ENCODE data around the gene NANOS1. TPM values are rescaled to one million over a fixed set of nuclear protein-coding genes. Genes with fewer than 3 reads are reported as not detected.

NANOS1 gene
- total RNA-seq, 1 experiment from 2014 or later: 7.8 TPM

DNA sequence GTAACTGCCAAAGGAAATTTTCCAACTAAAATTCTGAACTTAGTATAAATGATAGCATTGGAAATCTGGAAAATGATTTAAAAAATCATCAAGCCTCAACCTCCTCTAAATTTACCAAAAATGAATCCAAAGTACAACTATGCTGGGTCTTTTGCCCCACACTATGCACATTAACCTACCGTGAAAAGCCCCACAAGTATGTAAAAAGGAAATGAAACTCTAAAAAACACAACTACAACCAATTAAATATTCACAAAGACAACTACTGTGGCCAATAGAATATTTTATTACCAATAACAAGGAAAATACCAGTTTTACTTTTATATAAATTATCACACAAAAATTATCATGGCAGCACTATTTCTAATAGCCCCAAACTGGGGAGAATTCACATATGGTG, 31.8 kb downstream of the NANOS1 start:
- DNase-seq: no peak
- H3K4me3 ChIP-seq (ENCODE audit: insufficient read depth, low read depth, low read length): no peak overlapping the region
- peaks cover 58% of the 10 kb centered on the region for H3K36me3 ChIP-seq (replicated peaks; ENCODE audit: control insufficient read depth, insufficient read depth, low read length)
- no peaks in the 10 kb centered on the region for H3K27me3 ChIP-seq (ENCODE audit: control insufficient read depth, insufficient read depth, low read length)

GRCh38 chr10:119061926-119062325, 32.4 kb downstream of the NANOS1 start:
- no peaks in the 10 kb centered on the region for H3K27me3 ChIP-seq (ENCODE audit: control insufficient read depth, insufficient read depth, low read length)
- no peak for DNase-seq
- no peak overlapping the region for H3K4me3 ChIP-seq (ENCODE audit: insufficient read depth, low read depth, low read length)
- H3K36me3 ChIP-seq (replicated peaks; ENCODE audit: control insufficient read depth, insufficient read depth, low read length): peaks cover 58% of the 10 kb centered on the region

DNA sequence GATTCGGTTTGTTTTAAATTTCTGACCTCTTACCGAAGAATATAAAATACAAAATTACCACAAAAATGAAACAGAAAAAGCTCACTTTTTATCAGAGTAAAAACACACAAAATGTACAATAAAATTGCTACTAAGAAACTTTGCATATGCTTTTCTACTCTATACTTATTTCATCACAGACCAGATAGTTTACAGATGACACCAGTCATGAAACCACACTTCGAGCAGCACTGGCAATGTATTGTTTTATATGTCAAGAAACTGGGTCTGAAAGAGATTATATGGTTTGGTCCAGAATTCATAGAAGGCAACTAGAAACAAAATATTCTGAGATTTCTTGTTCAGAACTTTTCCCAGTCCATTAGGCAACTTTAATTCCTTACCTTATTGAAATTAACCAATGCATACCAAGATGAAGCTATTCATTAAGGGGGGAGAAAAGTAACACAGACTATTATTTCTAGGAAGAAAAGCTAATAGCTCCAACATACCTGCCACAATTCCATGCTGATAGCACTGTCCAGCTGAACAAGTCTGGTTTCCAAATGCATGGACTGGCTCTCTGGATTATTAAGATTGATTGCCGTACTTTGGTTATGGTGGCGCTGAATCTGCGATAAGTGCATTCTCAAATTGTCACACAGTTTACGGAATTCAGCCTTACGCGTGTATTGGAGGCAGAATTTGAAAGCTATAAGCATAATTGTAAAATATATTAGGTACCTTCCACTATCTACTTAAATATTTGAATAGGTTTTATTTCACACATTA, 41.1 kb downstream of the NANOS1 start:
- Histone ChIP-seq H3K27me3 (ENCODE audit: control insufficient read depth, insufficient read depth, low read length) (no peaks in the 10 kb centered on the region), H3K4me3 (ENCODE audit: insufficient read depth, low read depth, low read length) (no peak overlapping the region), H3K36me3 (replicated peaks; ENCODE audit: control insufficient read depth, insufficient read depth, low read length) (peaks cover 46% of the 10 kb centered on the region)
- no peak for DNase-seq

- no peak overlapping the region for H3K4me3 ChIP-seq (ENCODE audit: insufficient read depth, low read depth, low read length)
- no peak for DNase-seq
- no peaks in the 10 kb centered on the region for H3K27me3 ChIP-seq (ENCODE audit: control insufficient read depth, insufficient read depth, low read length)
- peaks cover 34% of the 10 kb centered on the region for H3K36me3 ChIP-seq (replicated peaks; ENCODE audit: control insufficient read depth, insufficient read depth, low read length)
These were observed 44.1 kb downstream of the NANOS1 start for GRCh38 chr10:119073584-119073983.

DNA sequence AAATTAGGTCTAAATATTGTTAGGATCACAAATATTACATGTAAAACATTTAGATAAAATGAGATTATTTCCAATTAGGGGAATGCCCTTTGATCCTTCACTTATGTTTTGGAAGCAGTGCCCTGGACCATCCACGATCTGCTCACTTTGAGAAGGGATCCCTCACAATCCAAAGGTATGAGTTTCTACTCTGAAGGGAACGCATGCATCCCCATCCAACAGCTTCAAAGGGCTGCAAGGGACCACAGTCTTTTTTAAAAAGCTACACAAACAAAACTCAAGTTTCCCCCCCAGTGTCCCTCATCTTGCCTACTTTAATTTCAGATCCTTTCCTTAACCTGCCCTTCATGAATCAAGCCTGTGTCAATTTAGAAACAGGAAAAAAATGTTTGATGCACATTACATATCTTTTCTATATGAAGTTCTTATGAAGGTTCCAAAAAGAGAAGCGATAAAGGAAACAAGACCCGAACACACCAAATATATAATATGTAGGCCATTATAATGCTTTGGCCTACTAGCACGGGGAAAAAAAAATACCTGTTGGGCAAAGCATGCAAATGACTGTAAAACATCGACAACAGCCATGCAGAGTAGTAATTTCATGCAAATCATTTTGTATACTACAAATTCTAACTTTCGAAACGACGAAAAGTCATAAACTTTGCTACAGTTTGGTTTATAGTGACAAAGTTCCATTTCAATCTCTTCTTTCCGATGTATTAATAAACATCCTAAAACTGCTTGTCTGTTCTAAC, 49.1 kb downstream of the NANOS1 start:
- no peak for DNase-seq
- H3K36me3 ChIP-seq (replicated peaks; ENCODE audit: control insufficient read depth, insufficient read depth, low read length): peaks cover 2% of the 10 kb centered on the region; the same call in 1 of the 2 replicates
- peak overlapping the region; percentile 99; the same call in 1 of the 2 replicates for H3K4me3 ChIP-seq (ENCODE audit: insufficient read depth, low read depth, low read length)
- H3K27me3 ChIP-seq (ENCODE audit: control insufficient read depth, insufficient read depth, low read length): no peaks in the 10 kb centered on the region

DNA sequence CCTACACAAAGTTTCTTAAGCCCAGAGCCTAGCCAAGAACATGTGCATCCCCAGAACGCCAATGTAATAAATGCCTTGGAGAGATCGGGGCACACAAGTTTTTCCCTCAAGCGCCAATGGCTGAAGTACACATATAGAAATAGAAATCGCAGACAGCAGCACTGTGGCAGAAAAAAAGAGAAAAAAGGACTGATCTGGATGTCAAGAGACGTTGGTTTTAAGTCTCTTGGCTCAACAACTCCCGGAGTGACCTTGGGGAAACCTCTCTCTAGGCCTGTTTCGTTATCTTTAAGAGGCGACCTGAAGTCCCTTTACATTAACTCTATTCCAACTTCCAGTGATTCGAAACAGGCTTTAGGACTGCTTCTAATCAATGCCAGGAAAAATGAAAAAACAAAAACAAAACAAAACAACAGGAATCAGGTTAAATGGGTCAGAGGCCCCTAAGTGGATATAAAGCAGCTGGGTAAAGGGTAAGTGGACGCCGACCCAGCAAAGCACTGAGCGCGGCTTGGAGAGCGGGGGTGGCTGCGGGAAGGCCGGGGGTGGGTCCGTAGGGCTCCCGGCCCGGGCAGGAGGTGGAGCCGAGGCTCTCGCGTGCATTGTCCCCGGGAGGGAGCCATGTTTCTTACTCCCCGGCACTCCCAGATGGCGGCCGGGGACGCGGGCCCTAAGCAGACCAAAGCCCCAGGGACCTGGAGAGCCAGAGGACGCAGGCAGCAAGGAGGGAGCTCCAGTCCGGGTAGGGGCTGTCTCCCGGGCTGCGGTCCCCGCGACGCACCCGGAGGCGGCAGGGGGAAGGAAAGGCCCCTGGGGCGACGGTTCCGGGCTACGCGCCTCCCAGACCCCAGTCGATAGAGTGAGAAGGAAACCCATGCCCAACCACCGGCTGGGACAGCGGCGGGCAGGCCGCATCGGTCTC, 50.3 kb downstream of the NANOS1 start:
- peak overlapping the region; percentile 99 for H3K4me3 ChIP-seq (ENCODE audit: insufficient read depth, low read depth, low read length)
- peaks cover 2% of the 10 kb centered on the region; the same call in 1 of the 2 replicates for H3K36me3 ChIP-seq (replicated peaks; ENCODE audit: control insufficient read depth, insufficient read depth, low read length)
- DNase-seq: peak; percentile 86
- H3K27me3 ChIP-seq (ENCODE audit: control insufficient read depth, insufficient read depth, low read length): no peaks in the 10 kb centered on the region

DNA sequence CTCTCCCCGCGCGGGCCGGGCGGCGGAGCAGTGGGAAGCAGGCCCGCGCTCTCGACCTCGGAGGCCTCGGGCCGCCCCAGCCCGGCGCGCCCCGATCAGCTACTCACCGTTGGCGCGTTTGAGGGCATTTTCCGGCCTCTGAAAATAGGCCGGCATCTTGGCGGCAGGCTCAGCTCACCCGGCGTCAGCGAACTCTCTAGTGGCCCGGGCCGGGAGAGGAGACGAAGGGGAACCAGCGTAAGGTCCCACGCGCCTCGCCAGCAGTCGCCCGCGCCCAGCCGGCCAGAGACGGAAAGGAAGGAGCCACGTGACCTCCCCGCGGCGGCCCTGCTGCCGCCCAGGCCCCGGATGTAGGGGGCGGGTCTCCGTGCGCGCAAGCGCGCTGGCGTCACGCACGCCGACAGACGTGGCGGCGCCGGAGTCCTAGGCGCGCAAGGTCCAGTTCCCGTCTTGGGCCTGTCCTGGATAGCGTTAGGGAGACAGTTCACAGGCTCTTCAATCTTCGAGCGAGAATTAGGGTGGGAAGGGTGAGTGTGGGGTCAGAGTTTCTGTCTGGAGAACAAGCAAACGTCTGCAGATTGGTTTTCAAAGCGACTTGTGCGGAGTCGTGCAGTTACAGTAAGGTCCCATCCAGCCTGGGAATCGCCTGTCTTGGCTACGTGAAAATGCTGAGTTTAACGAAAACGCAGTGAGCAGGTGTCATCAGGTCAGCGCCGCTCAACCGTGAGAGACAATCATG, 51.2 kb downstream of the NANOS1 start, which contains the start of gene EIF3A:
Gene EIF3A, minus strand, starts transcription at position 297 of the 739 bp plus-strand sequence. Its CDS starts 141 bp downstream, at position 156.
- peak; percentile 97 for DNase-seq

More for the DNA sequence above, 51.2 kb downstream of the NANOS1 start, which contains the start of gene EIF3A:
- Histone ChIP-seq H3K36me3 (replicated peaks; ENCODE audit: control insufficient read depth, insufficient read depth, low read length) (peaks cover 2% of the 10 kb centered on the region; the same call in 1 of the 2 replicates), H3K4me3 (ENCODE audit: insufficient read depth, low read depth, low read length) (peak within 1 kb of the TSS; percentile 99), H3K27me3 (ENCODE audit: control insufficient read depth, insufficient read depth, low read length) (no peaks in the 10 kb centered on the region)

Other genes starting within 250 kb of the NANOS1 start
- 89.3 and 129 TPM in 2 replicates for gene EIF3A, start 51.1 kb downstream of the NANOS1 start, total RNA-seq (2014; rRNA removed; shearing (Covaris generic))
- 77.1 and 82.6 TPM in 2 replicates for gene DENND10, start 74.4 kb downstream of the NANOS1 start, total RNA-seq (2014; rRNA removed; shearing (Covaris generic))
- 15.3 and 24.6 TPM in 2 replicates for gene SFXN4, start 136.0 kb downstream of the NANOS1 start, total RNA-seq (2014; rRNA removed; shearing (Covaris generic))
- 411 and 445 TPM in 2 replicates for gene PRDX3, start 149.1 kb downstream of the NANOS1 start, total RNA-seq (2014; rRNA removed; shearing (Covaris generic))
- 1.2 and 1.7 TPM in 2 replicates for gene GRK5, start 177.9 kb downstream of the NANOS1 start, total RNA-seq (2014; rRNA removed; shearing (Covaris generic))

Measured in H7 (cell line).